H1 (cell line): ENCODE measurements around the gene LYPD3.

Source experiments
- ATF3 ChIP-seq: IDR thresholded peaks from 2 replicates; pipeline ENCODE4 v1.6.1; 2011; ENCODE audit warnings: low read depth, mild to moderate bottlenecking, low read length; ENCODE audit not compliant: insufficient read depth
- POLR2A ChIP-seq, 2 experiments: IDR thresholded peaks; 1 replicate in 1 of 2; 2 replicates in 1 of 2; pipeline ENCODE4 v1.6.1; 2011; ENCODE audit warnings: low read depth in 2 of 2, low read length in 2 of 2, mild to moderate bottlenecking in 2 of 2; ENCODE audit errors: control extremely low read depth in 1 of 2
- RAD21 ChIP-seq, 2 experiments: IDR thresholded peaks in 1 of 2; conservative IDR thresholded peaks in 1 of 2; 2 replicates each; pipeline ENCODE4 v1.6.1; 2011; ENCODE audit warnings: low read depth in 2 of 2, low read length in 2 of 2, improper control_type of control experiment in 1 of 2, inconsistent platforms in 1 of 2, mild to moderate bottlenecking in 1 of 2, moderate library complexity in 1 of 2
- TAF1 ChIP-seq: IDR thresholded peaks from 2 replicates; pipeline ENCODE4 v1.6.1; 2011; ENCODE audit warnings: mild to moderate bottlenecking, low read depth, low read length

DNA sequence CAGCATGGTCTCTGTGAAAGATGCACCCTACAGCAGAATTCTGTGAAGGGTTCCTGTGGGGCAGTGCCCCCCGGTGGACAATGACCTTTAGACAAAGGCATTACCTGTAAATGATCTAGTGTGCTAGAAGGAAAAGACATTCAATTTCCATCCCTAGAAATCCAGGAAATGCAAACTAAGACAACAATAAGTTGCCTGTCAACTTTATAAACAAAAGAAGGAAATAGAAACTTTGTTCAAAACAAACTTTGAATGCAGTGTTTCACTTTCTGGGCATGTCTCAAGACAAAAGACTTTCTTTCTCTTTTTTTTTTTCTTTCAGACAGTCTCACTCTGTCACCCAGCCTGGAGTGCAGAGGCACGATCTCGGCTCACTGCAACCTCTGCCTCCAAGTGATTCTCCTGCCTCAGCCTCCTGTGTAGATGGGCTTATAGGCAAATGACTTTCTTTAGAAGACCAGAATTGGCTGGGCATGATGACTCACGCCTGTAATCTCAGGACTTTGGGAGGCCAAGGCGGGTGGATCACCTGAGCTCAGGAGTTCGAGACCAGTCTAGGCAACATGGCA is 35.2 kb downstream of the LYPD3 start:
- TF ChIP-seq POLR2A (IDR thresholded peaks at IDR 0.05; ENCODE audit: control extremely low read depth in 1 of 2, low read depth in 2 of 2, low read length in 2 of 2) (no peak), ATF3 (no peak), RAD21 (IDR thresholded peaks at IDR 0.05 in 1 of 2, conservative IDR thresholded peaks at IDR 0.05 in 1 of 2; ENCODE audit: low read depth in 2 of 2, low read length in 2 of 2) (peak; percentile 64 to 71), TAF1 (no peak)
